ENCODE measurements around the gene KRTAP5-3.

- no peak for TF ChIP-seq CTCF (conservative IDR thresholded peaks at IDR 0.05)
- no peak for TF ChIP-seq EZH2 (IDR thresholded peaks at IDR 0.05; ENCODE audit: low read depth)
Measured at GRCh38 chr11:1574933-1575242, 33.4 kb downstream of the KRTAP5-3 start.

Data from PC-9 (cell line).